Left colon (tissue), 2 donors: ENCODE measurements around the gene RPL35A. TPM values are rescaled to one million over a fixed set of nuclear protein-coding genes. Genes with fewer than 3 reads are reported as not detected.
"Not testable (repeated sequence)": the region's sequence is repeated elsewhere in the genome, so short reads cannot be mapped to it uniquely, and the experiment has no call there.

Source experiments
- ATAC-seq: fragments of 200-7000 bp; cut with Tn5 transposase; one replicate; pipeline ENCODE4 v1.9.1; 2020; ENCODE audit warnings: mild to moderate bottlenecking, moderate library complexity
- DNase-seq, 2 donors: peaks; one replicate each; pipeline ENCODE4 v3.0.0-alpha.2; 2020
- intact Hi-C, 2 donors: fragments of 100-400 bp; cut with DNase I in 1 of 2; cut with micrococcal nuclease in 1 of 2; formaldehyde crosslinking; loops; one replicate each; pipeline versions ENCODE4 v1.11.2 to v1.14.0; 2022; cut with DNase I, micrococcal nuclease
- long read RNA-seq: library from polyadenylated mRNA; unstranded; transcript quantifications from one replicate; pipeline ENCODE4 v2.0.0, GENCODE V29; 2021
- total RNA-seq, 2 donors: library from RNA; stranded (reverse); fragmentation: NEBNext Ultra II Directional; extraction: Animal tissue kit (Norgen Biotek cat#: 25700); gene quantifications; one replicate each; pipeline ENCODE4 v1.2.1, GENCODE V29; 2021
- donor health status: DM: no; HTN: no; CAD: no.
- donor health status: DM: yes; HTN: yes; CAD: no.

RPL35A gene
- 100 to 1,000 TPM; 557 to 639 TPM for total RNA-seq
- long read RNA-seq, transcript RPL35A-206 (5 exons, 1,444 nt) = major isoform, 183 of 197 reads
- long read RNA-seq, transcript RPL35A-205 (5 exons, 553 nt) = minor isoform, 6 of 197 reads
- long read RNA-seq, partial matches to known transcripts = 4 of 197 reads
- long read RNA-seq, other reads (novel, unspliced or antisense) = 1 of 197 reads

DNA sequence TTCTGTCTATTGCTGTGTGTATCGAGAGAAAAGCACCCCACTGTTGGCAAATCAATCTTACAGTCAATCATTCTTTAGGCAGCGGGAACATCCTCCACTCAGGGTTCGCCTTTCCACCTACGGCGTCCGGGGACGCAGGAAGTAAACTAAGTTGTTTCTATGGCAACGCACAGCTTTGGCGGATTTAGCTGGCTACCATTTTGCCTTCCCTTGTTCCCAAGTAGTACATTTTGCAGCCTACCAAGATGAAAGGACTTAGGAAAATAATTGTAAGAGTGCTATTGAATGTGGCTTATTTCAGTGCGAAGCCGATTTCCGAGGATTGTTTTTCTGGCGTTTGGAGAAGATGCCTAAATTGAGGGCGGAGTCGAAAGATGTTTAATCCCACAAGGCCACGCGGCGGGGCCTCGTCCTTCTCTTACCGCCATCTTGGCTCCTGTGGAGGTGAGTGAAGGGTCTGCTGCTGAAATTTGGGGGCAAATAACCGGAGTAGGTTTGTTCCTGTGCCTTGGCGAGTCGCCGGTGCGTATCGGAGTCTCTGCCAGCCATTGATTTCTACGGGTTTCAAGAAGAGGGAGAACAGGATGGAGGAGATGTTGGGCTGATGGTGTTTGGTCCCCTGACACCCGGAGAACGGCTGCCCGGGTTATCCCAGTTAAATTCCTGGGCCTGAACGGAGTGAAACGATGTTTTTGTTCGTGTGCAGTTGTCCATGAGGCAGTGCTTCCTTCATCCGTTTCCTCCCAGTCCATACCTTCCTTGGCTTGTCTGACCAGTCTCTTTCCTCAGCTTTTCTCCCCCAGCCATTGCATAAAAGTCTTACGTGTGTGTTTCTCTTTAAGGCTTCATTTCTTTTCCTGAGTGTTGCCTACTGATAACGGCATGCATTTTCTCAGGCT is at the start of gene RPL35A:
TSS of gene RPL35A (plus strand) at position 413 of the 899 bp plus-strand sequence. CDS start 778 bp downstream, outside the sequence.
- ATAC-seq (peak; percentile 90), DNase-seq (peak; percentile 84 to 91)
- intact Hi-C loops = no loop called here

- intact Hi-C loops = no loop called here
- DNase-seq (no peak), ATAC-seq (no peak)
Measured at GRCh38 chr3:197901626-197902025, 48.4 kb upstream of the RPL35A start.

DNA sequence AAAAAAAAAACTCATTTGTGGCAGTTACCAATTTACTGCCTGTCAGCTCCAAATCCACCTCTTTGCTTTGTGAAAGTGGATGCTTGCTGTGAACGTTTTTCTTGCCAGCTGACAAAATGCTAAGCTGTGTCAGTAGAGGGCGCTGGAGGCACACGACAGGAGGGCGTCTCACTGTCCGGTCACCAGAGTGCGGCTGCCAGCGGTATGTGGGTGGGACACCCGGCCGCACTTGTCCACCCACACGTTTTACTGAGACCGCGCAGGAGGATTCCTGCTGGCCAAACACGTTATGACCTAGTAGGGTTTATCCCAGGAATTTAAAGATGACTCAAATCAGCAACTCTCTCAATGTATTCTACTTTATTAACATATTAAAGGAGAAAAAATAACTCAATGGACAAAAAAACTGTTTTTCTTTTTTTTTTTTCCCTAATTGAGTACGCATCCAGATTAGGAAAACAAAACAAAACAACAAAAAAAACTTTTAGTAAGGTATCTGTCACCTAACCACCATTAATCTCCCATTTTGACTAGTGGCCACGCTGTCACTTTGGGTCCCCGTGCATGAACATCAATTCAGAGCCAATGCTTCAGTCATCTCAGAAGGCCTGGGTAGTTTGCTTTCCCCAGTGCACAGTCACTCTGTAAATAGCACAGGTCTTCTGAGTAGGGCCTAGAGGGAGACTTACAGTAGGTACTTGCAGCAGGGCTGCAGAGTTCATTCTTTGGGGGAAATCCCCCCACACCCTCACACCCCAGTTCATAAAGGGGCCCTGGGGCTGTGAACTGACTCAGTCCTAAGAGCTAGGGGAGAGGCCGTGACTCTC is 43.8 kb upstream of the RPL35A start:
- intact Hi-C loops = loop anchor here in 1 of 2 donors (5.0 kb wide), 1 partner anchor 36 kb away; no protein-coding TSS in a partner anchor
- ATAC-seq (peak; percentile 95), DNase-seq (peak; percentile 77 to 86)

- DNase-seq (no peak), ATAC-seq (no peak)
- intact Hi-C loops = loop anchor here in 1 of 2 donors (5.0 kb wide), 1 partner anchor 35 kb away; no protein-coding TSS in a partner anchor
Measured at GRCh38 chr3:197906850-197907187, 43.2 kb upstream of the RPL35A start.

DNA sequence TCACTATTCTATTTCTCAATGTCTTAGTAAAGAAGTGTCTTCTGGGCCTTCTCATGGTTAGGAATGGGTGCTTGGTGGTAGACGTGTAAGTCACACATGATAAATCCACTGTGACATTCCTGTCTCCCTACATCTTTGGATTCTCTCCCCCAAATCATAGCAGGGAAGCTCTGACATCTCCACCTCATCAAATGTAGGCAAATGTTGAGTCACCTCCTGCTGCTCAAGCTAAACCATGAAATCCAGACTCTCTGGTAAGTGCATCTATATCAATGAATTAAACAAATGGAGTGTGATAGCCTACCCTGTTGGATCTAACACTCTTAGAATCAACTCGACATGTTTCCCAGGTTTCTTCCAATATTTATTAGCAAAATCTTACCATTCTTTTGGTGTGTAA is 42.8 kb upstream of the RPL35A start:
- no peak for ATAC-seq
- intact Hi-C loops = loop anchor here in 1 of 2 donors (5.0 kb wide), 1 partner anchor 35 kb away; no protein-coding TSS in a partner anchor

GRCh38 chr3:197908550-197908949 is 41.4 kb upstream of the RPL35A start:
- intact Hi-C loops = loop anchor here in 1 of 2 donors (5.0 kb wide), 1 partner anchor 34 kb away; no protein-coding TSS in a partner anchor
- ATAC-seq, DNase-seq: not testable (repeated sequence)

More for the DNA sequence above, 42.8 kb upstream of the RPL35A start:
- no peak for DNase-seq

DNA sequence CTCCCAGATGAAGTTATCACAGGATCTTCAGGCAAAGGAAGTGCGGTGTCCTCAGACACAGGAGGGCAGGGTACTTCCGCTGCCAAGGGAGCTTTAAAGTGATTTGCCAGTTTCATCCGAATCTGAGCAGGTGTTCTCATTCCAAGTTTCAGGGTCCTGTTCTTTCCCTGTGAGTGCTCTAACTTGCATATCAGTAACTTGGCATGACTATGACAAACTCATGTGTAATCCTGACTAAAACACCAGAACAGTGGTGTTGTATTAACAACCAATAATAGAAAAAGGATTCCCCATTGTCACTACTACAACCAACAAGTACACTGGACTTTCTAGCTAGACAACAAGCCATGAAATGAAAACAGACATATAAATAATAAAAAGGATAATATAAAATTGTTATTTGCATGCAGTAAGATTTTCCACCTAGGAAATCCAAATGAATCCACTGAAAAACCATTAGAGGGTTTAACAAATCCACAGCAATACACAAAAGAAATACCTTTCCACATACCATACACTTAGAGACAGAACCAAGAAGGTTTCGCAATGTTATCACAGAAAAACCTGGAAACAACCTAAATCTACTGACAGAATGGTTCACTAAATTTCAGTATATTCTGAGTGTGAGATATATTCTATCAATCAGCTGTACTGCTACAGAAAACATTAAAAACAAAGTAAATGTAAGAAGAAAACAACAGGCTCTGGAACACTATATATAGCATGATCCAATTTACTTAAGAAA is 40.9 kb upstream of the RPL35A start:
- DNase-seq (no peak), ATAC-seq (no peak)
- intact Hi-C loops = loop anchor here in 1 of 2 donors (5.0 kb wide), 1 partner anchor 33 kb away; no protein-coding TSS in a partner anchor

- DNase-seq (no peak), ATAC-seq (no peak)
Measured at GRCh38 chr3:197912741-197913476, 37.1 kb upstream of the RPL35A start.

GRCh38 chr3:197913641-197914380 is 36.2 kb upstream of the RPL35A start:
- no peak for ATAC-seq
- DNase-seq = no peak
- intact Hi-C loops = no loop called here

More at GRCh38 chr3:197912741-197913476, 37.1 kb upstream of the RPL35A start:
- intact Hi-C loops = no loop called here

- ATAC-seq, intact Hi-C loops, DNase-seq: not testable (repeated sequence)
Measured at GRCh38 chr3:197921429-197922275, 28.3 kb upstream of the RPL35A start.

DNA sequence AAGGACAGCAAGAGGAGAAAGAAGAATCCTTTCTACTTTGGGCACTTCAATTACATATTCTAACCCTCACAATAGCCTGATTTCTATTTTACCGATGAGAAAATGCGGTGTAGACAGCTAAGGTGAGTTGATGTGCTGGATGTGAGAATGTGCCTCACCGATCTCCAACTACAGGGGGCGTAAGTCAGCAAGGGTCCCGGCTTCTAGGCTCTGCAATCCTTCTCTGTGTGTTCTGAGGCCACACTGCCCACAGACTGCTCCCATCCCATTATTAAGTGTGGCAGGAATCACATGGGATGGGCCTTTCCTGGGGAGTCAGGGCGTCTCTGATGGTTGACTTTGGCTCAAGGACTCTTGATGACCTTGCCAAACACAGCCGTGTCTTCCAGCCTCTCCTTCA is 23.6 kb upstream of the RPL35A start:
- DNase-seq (no peak), ATAC-seq (no peak)
- intact Hi-C loops = no loop called here

DNA sequence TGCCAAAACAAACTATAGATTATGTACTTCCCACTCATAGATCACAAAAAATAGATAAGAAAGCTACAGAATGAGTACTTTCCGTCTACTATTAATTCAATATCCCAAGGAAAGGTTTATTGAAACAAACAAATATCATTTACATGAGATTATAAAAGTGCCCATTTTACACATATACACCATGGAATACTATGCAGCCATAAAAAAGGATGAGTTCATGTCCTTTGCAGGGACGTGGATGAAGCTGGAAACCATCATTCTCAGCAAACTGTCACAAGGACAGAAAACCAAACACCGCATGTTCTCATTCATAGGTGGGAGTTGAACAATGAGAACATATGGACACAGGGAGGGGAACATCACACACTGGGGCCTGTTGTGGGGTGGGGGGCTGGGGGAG is 22.4 kb upstream of the RPL35A start:
- DNase-seq, intact Hi-C loops, ATAC-seq: not testable (repeated sequence)

- intact Hi-C loops = no loop called here
- DNase-seq (no peak), ATAC-seq (no peak)
Measured at GRCh38 chr3:197936819-197937384, 13.1 kb upstream of the RPL35A start.

DNA sequence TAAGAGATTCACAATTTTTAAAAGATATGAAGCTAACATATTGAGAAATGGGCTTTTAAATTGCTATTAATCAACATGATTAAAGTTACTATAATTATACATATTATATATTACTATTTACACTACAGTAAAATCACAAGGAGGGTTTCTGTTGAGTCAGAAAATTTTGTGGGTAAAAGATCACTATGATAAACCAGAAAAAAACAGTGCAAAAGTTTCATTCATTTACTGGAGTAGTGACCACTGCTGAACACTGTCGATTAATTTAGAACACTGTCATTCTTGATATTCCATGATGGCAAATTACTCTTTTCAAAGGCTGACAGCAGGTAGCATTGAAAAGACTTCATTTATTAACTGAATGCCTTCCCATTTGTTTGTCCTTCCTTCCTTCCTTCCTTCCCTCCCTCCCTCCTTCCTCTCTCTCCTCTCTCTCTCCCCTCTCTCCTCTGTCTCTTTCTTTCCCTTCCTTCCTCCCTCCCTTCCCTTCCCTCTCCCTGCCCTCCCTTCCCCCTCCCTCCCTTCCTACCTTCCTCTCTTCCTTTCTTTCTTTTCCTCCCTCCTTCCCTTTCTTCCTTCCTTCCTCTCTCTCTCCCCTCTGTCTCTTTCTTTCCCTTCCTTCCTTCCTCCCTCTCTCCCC is 9.1 kb upstream of the RPL35A start:
- no peak for ATAC-seq
- DNase-seq = no peak

DNA sequence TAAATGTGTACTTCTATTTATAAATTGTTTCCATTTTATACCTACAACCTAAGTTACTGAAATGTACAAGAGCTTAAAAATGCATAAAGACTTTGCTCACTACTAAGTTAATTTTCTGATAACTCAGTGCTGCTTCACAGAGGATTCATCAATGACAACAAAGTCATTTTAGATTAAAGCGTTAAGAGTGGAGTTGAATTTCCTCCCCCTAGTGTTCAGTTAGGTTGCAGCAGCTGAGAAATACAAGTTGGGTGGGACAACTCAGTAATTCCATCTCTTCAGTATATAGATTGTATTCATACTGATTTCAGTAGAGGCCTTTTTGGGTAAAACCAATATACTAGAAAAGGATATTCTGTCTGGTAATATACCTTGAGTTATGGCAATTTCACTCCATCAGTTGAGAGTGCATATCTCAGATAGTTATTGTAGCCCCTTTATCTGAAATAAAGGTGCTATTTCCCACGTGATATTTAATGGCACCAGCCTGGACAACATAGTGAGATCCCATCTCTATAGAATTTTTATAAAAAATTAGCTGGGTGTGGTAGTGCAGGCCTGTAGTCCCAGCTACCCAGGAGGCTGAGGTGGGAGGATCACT is 6.9 kb upstream of the RPL35A start:
- DNase-seq = no peak
- peak; percentile 60 for ATAC-seq
- intact Hi-C loops = loop anchor here in 1 of 2 donors (5.0 kb wide), 1 partner anchor 36 kb away; no protein-coding TSS in a partner anchor

More for the DNA sequence above, 9.1 kb upstream of the RPL35A start:
- intact Hi-C loops = loop anchor here in 1 of 2 donors (5.0 kb wide), 1 partner anchor 34 kb away; no protein-coding TSS in a partner anchor
